ENCODE measurements around the gene GNG10.

Gene GNG10

GRCh38 chr9:111644195-111644772, 17.1 kb upstream of the GNG10 start:
- H3K36me3 ChIP-seq (ENCODE audit: insufficient read depth, low read length), result peaks cover 41% of the 10 kb centered on the region

DNA sequence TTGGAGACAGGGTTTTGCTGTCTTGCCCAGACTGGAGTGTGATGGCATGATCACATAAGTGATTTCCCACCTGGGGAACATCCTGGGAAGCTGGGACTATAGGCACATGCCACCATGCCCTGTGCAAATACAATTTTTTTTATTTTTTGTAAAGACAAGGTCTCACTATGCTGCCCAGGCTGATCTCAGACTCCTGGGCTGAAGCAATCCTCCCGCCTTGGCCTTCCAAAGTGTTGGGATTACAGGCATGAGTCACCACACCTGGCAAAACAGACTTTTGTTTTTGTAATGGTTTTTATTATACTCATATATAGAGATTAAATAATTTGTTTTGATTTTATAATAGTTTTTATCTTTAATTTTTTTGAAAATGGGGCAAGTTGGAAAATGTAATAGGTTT, 15.6 kb upstream of the GNG10 start:
- Histone ChIP-seq H3K27ac (no peak overlapping the region), H3K9ac (ENCODE audit: insufficient read length) (no peak overlapping the region), H3K9me3 (ENCODE audit: low read depth, low read length) (no peaks in the 10 kb centered on the region), H3K36me3 (ENCODE audit: insufficient read depth, low read length) (peaks cover 53% of the 10 kb centered on the region), H3K4me3 (no peak overlapping the region)
- DNase-seq (ENCODE audit: low read depth, low spot score), result no peak
- TF ChIP-seq EZH2 (IDR thresholded peaks at IDR 0.05) (no peak), POLR2AphosphoS5 (IDR thresholded peaks at IDR 0.05; ENCODE audit: borderline replicate concordance, low read depth, low read length) (no peak), FOXP2 (optimal IDR thresholded peaks at IDR 0.05; ENCODE audit: control extremely low read depth, extremely low read length, insufficient read depth) (no peak)

More at GRCh38 chr9:111644195-111644772, 17.1 kb upstream of the GNG10 start:
- Histone ChIP-seq H3K4me3 (no peak overlapping the region), H3K27ac (no peak overlapping the region), H3K9me3 (ENCODE audit: low read depth, low read length) (no peaks in the 10 kb centered on the region), H3K9ac (ENCODE audit: insufficient read length) (no peak overlapping the region)
- TF ChIP-seq EZH2 (IDR thresholded peaks at IDR 0.05), result no peak
- no peak for TF ChIP-seq POLR2AphosphoS5 (IDR thresholded peaks at IDR 0.05; ENCODE audit: borderline replicate concordance, low read depth, low read length)
- no peak for TF ChIP-seq FOXP2 (optimal IDR thresholded peaks at IDR 0.05; ENCODE audit: control extremely low read depth, extremely low read length, insufficient read depth)
- no peak for DNase-seq (ENCODE audit: low read depth, low spot score)

- TF ChIP-seq POLR2AphosphoS5 (IDR thresholded peaks at IDR 0.05; ENCODE audit: borderline replicate concordance, low read depth, low read length) (no peak), EZH2 (IDR thresholded peaks at IDR 0.05) (no peak), FOXP2 (optimal IDR thresholded peaks at IDR 0.05; ENCODE audit: control extremely low read depth, extremely low read length, insufficient read depth) (no peak)
- peaks cover 53% of the 10 kb centered on the region for H3K36me3 ChIP-seq (ENCODE audit: insufficient read depth, low read length)
- H3K9ac ChIP-seq (ENCODE audit: insufficient read length), result no peak overlapping the region
These were observed 15.0 kb upstream of the GNG10 start for GRCh38 chr9:111646417-111646816.

GRCh38 chr9:111648066-111648465, 13.3 kb upstream of the GNG10 start:
- Histone ChIP-seq H3K36me3 (ENCODE audit: insufficient read depth, low read length) (peaks cover 50% of the 10 kb centered on the region), H3K9me3 (ENCODE audit: low read depth, low read length) (no peaks in the 10 kb centered on the region), H3K9ac (ENCODE audit: insufficient read length) (no peak overlapping the region), H3K4me3 (no peak overlapping the region), H3K27ac (no peak overlapping the region)
- DNase-seq (ENCODE audit: low read depth, low spot score), result no peak
- TF ChIP-seq POLR2AphosphoS5 (IDR thresholded peaks at IDR 0.05; ENCODE audit: borderline replicate concordance, low read depth, low read length) (no peak), EZH2 (IDR thresholded peaks at IDR 0.05) (no peak), FOXP2 (optimal IDR thresholded peaks at IDR 0.05; ENCODE audit: control extremely low read depth, extremely low read length, insufficient read depth) (no peak)

More at GRCh38 chr9:111646417-111646816, 15.0 kb upstream of the GNG10 start:
- Histone ChIP-seq H3K4me3 (no peak overlapping the region), H3K9me3 (ENCODE audit: low read depth, low read length) (no peaks in the 10 kb centered on the region), H3K27ac (no peak overlapping the region)
- no peak for DNase-seq (ENCODE audit: low read depth, low spot score)

DNA sequence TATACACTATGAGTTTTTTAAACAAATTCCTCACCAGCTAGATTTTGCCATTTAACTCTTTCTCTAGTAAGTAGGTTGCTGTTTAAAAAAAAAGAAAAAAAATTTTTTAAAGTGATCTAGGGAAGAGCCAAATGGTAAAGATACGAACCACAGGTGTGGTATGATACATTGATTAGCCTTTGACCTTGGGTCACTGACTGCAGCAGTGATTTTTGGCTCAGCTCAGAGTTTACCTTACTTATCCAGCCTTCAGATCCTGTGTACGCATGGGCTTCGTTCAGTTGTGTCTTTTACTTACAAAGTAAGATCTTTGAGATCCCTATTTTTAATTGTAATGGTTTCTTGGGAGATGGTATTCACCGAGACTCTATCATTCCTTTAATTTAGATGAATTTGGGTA, 12.4 kb upstream of the GNG10 start:
- Histone ChIP-seq H3K9ac (ENCODE audit: insufficient read length) (no peak overlapping the region), H3K27ac (no peak overlapping the region), H3K4me3 (no peak overlapping the region), H3K36me3 (ENCODE audit: insufficient read depth, low read length) (peaks cover 52% of the 10 kb centered on the region), H3K9me3 (ENCODE audit: low read depth, low read length) (no peaks in the 10 kb centered on the region)
- DNase-seq (ENCODE audit: low read depth, low spot score), result no peak
- no peak for TF ChIP-seq EZH2 (IDR thresholded peaks at IDR 0.05)
- TF ChIP-seq FOXP2 (optimal IDR thresholded peaks at IDR 0.05; ENCODE audit: control extremely low read depth, extremely low read length, insufficient read depth), result no peak
- TF ChIP-seq POLR2AphosphoS5 (IDR thresholded peaks at IDR 0.05; ENCODE audit: borderline replicate concordance, low read depth, low read length), result no peak

GRCh38 chr9:111657051-111657450, 4.4 kb upstream of the GNG10 start:
- Histone ChIP-seq H3K36me3 (ENCODE audit: insufficient read depth, low read length) (peaks cover 20% of the 10 kb centered on the region), H3K9ac (ENCODE audit: insufficient read length) (no peak overlapping the region), H3K4me3 (no peak overlapping the region), H3K27ac (no peak overlapping the region), H3K9me3 (ENCODE audit: low read depth, low read length) (no peaks in the 10 kb centered on the region)
- TF ChIP-seq EZH2 (IDR thresholded peaks at IDR 0.05) (no peak), FOXP2 (optimal IDR thresholded peaks at IDR 0.05; ENCODE audit: control extremely low read depth, extremely low read length, insufficient read depth) (no peak), POLR2AphosphoS5 (IDR thresholded peaks at IDR 0.05; ENCODE audit: borderline replicate concordance, low read depth, low read length) (no peak)
- no peak for DNase-seq (ENCODE audit: low read depth, low spot score)

GRCh38 chr9:111658943-111659342, 2.5 kb upstream of the GNG10 start:
- TF ChIP-seq FOXP2 (optimal IDR thresholded peaks at IDR 0.05; ENCODE audit: control extremely low read depth, extremely low read length, insufficient read depth) (no peak), EZH2 (IDR thresholded peaks at IDR 0.05) (no peak)
- no peak overlapping the region for H3K27ac ChIP-seq
- no peak for DNase-seq (ENCODE audit: low read depth, low spot score)
- peaks cover 12% of the 10 kb centered on the region for H3K36me3 ChIP-seq (ENCODE audit: insufficient read depth, low read length)
- H3K9ac ChIP-seq (ENCODE audit: insufficient read length), result no peak overlapping the region
- H3K4me3 ChIP-seq, result no peak overlapping the region
- no peaks in the 10 kb centered on the region for H3K9me3 ChIP-seq (ENCODE audit: low read depth, low read length)

GRCh38 chr9:111659691-111660090, 1.7 kb upstream of the GNG10 start:
- Histone ChIP-seq H3K27ac (no peak overlapping the region), H3K4me3 (no peak overlapping the region), H3K9me3 (ENCODE audit: low read depth, low read length) (no peaks in the 10 kb centered on the region), H3K9ac (ENCODE audit: insufficient read length) (no peak overlapping the region), H3K36me3 (ENCODE audit: insufficient read depth, low read length) (peaks cover 8% of the 10 kb centered on the region)
- DNase-seq (ENCODE audit: low read depth, low spot score), result no peak
- no peak for TF ChIP-seq POLR2AphosphoS5 (IDR thresholded peaks at IDR 0.05; ENCODE audit: borderline replicate concordance, low read depth, low read length)
- TF ChIP-seq EZH2 (IDR thresholded peaks at IDR 0.05), result no peak
- no peak for TF ChIP-seq FOXP2 (optimal IDR thresholded peaks at IDR 0.05; ENCODE audit: control extremely low read depth, extremely low read length, insufficient read depth)
